Neural cell (in vitro differentiated cells): Measurements from ENCODE around the gene AGRN. TPM values are rescaled to one million over a fixed set of nuclear protein-coding genes. Genes with fewer than 3 reads are reported as not detected.

ENCODE experiments used
- H2AFZ ChIP-seq: fragments of 200-600, 300-800 bp; sonication (generic), shearing (Covaris generic); 2 replicates; pipeline ENCODE4 v1.6.0; 2014; ENCODE audit warnings: low read depth, mild to moderate bottlenecking, antibody characterized with exemption, low read length, moderate library complexity
- H3F3A ChIP-seq: fragments of 200-600 bp; shearing (Covaris generic); 2 replicates; pipeline ENCODE4 v1.6.1; 2016; ENCODE audit warnings: mild to moderate bottlenecking, moderate library complexity, mixed read lengths, antibody characterized with exemption, low read length; ENCODE audit not compliant: insufficient read depth, poor library complexity, severe bottlenecking
- H3K27ac ChIP-seq: fragments of 200-600, 300-800 bp; sonication (generic), shearing (Covaris generic); 2 replicates; pipeline ENCODE4 v1.5.1; 2014; ENCODE audit warnings: mild to moderate bottlenecking, low read length, moderate library complexity
- H3K27me3 ChIP-seq: fragments of 300-800, 200-600 bp; sonication (generic), shearing (Covaris generic); 2 replicates; pipeline ENCODE4 v1.6.0; 2014; ENCODE audit warnings: mild to moderate bottlenecking, low read depth, low read length, moderate library complexity; ENCODE audit not compliant: insufficient read depth
- H3K36me3 ChIP-seq: fragments of 300-800, 200-600 bp; sonication (generic), shearing (Covaris generic); 2 replicates; pipeline ENCODE4 v1.5.1; 2014; ENCODE audit warnings: mild to moderate bottlenecking, antibody characterized with exemption, low read length, moderate library complexity; ENCODE audit not compliant: insufficient read depth
- H3K4me2 ChIP-seq: fragments of 300-800, 200-600 bp; sonication (generic), shearing (Covaris generic); 2 replicates; pipeline ENCODE4 v1.6.0; 2014; ENCODE audit warnings: mild to moderate bottlenecking, low read length
- H3K4me3 ChIP-seq: fragments of 300-800, 200-600 bp; sonication (generic), shearing (Covaris generic); 2 replicates; pipeline ENCODE4 v1.5.1; 2014; ENCODE audit warnings: mild to moderate bottlenecking, low read length, moderate library complexity
- H3K79me2 ChIP-seq: fragments of 200-600 bp; shearing (Covaris generic); replicated peaks from 2 replicates; pipeline ENCODE4 v1.6.0; 2014; ENCODE audit warnings: mild to moderate bottlenecking, low read length, moderate library complexity; ENCODE audit not compliant: insufficient read depth
- H3K9ac ChIP-seq: fragments of 300-800, 200-600 bp; sonication (generic), shearing (Covaris generic); 2 replicates; pipeline ENCODE4 v1.6.1; 2016; ENCODE audit warnings: mild to moderate bottlenecking, low read length, mixed read lengths
- H3K9me2 ChIP-seq: fragments of 200-600 bp; shearing (Covaris generic); 2 replicates; pipeline ENCODE4 v1.6.1; 2016; ENCODE audit warnings: mild to moderate bottlenecking, low read length, mixed read lengths; ENCODE audit not compliant: insufficient read depth
- H3K9me3 ChIP-seq: fragments of 200-600, 300-800 bp; sonication (generic), shearing (Covaris generic); 2 replicates; pipeline ENCODE4 v1.6.1; 2016; ENCODE audit warnings: mild to moderate bottlenecking, mixed run types, low read length, moderate library complexity, mixed read lengths
- H4K20me1 ChIP-seq: fragments of 200-600 bp; shearing (Covaris generic); 2 replicates; pipeline ENCODE4 v1.6.1; 2016; ENCODE audit warnings: mild to moderate bottlenecking, mixed run types; ENCODE audit not compliant: insufficient read depth
- CTCF ChIP-seq: fragments of 450-650 bp; IDR thresholded peaks from 2 replicates; pipeline ENCODE4 v1.5.1; 2014; ENCODE audit warnings: antibody characterized with exemption, mild to moderate bottlenecking, moderate library complexity; ENCODE audit not compliant: poor library complexity, severe bottlenecking
- EP300 ChIP-seq: fragments of 450-650 bp; conservative IDR thresholded peaks from 2 replicates; pipeline ENCODE4 v1.6.1; 2014; ENCODE audit warnings: antibody characterized with exemption, mild to moderate bottlenecking, moderate library complexity; ENCODE audit not compliant: poor library complexity, severe bottlenecking
- EZH2 ChIP-seq: fragments of 200-600, 300-800 bp; shearing (Covaris generic), sonication (generic); IDR thresholded peaks from 2 replicates; pipeline ENCODE4 v1.6.1; 2014; ENCODE audit warnings: antibody characterized with exemption, low read length, borderline replicate concordance, mild to moderate bottlenecking; ENCODE audit not compliant: insufficient read depth, poor library complexity, severe bottlenecking
- MXI1 ChIP-seq: fragments of 450-650 bp; conservative IDR thresholded peaks from 2 replicates; pipeline ENCODE4 v1.6.1; 2014; ENCODE audit warnings: antibody characterized with exemption, mild to moderate bottlenecking; ENCODE audit not compliant: poor library complexity, severe bottlenecking
- POLR2AphosphoS5 ChIP-seq: IDR thresholded peaks from 2 replicates; pipeline ENCODE4 v1.6.1; 2012
- RAD21 ChIP-seq: fragments of 450-650 bp; conservative IDR thresholded peaks from 2 replicates; pipeline ENCODE4 v1.6.1; 2014; ENCODE audit warnings: antibody characterized with exemption, mild to moderate bottlenecking, moderate library complexity
- REST ChIP-seq: IDR thresholded peaks from 2 replicates; pipeline ENCODE4 v1.6.1; 2012; ENCODE audit warnings: borderline replicate concordance
- SMC3 ChIP-seq: fragments of 450-650 bp; conservative IDR thresholded peaks from 2 replicates; pipeline ENCODE4 v1.6.1; 2014; ENCODE audit warnings: antibody characterized with exemption, mild to moderate bottlenecking, moderate library complexity; ENCODE audit not compliant: poor library complexity
- TAF1 ChIP-seq: IDR thresholded peaks from 2 replicates; pipeline ENCODE4 v1.6.1; 2012; ENCODE audit warnings: low read depth
- polyA plus RNA-seq: library from polyadenylated mRNA; depleted of rRNA; stranded (reverse); fragments of >200 nt; gene quantifications from 2 replicates; pipeline ENCODE4 v1.2.3, GENCODE V29; 2014

The AGRN gene
- polyA plus RNA-seq, 1 donor from 2014 or later, result 104 TPM

GRCh38 chr1:1069711-1070676 lies 50.1 kb downstream of the AGRN start:
- Histone ChIP-seq H3K4me3 (peak overlapping the region; percentile 79), H3K27me3 (no peaks in the 10 kb centered on the region), H3K4me2 (no peak overlapping the region), H3F3A (no peaks in the 10 kb centered on the region), H3K9me3 (no peaks in the 10 kb centered on the region), H3K9me2 (no peaks in the 10 kb centered on the region), H3K79me2 (no peaks in the 10 kb centered on the region), H4K20me1 (no peaks in the 10 kb centered on the region), H3K36me3 (no peaks in the 10 kb centered on the region), H3K9ac (peak overlapping the region; percentile 60), H2AFZ (no peak overlapping the region), H3K27ac (no peak overlapping the region)
- TF ChIP-seq POLR2AphosphoS5 (no peak), TAF1 (no peak), MXI1 (no peak), CTCF (no peak), SMC3 (no peak), EP300 (no peak), RAD21 (no peak), EZH2 (no peak), REST (no peak)

- Histone ChIP-seq H3K4me3 (no peak overlapping the region), H3K27me3 (no peaks in the 10 kb centered on the region), H3K27ac (no peak overlapping the region), H3K9ac (no peak overlapping the region), H3F3A (no peaks in the 10 kb centered on the region), H3K36me3 (no peaks in the 10 kb centered on the region), H3K9me3 (no peaks in the 10 kb centered on the region), H3K9me2 (no peaks in the 10 kb centered on the region), H3K4me2 (no peak overlapping the region), H4K20me1 (no peaks in the 10 kb centered on the region), H2AFZ (no peak overlapping the region), H3K79me2 (no peaks in the 10 kb centered on the region)
- TF ChIP-seq EP300, result no peak
- TF ChIP-seq POLR2AphosphoS5, result no peak
- TF ChIP-seq CTCF, result no peak
- TF ChIP-seq RAD21, result no peak
- TF ChIP-seq REST, result no peak
Observed at GRCh38 chr1:1071486-1072298, 51.8 kb downstream of the AGRN start.
